ENCODE results near the gene RGS7.

DNA sequence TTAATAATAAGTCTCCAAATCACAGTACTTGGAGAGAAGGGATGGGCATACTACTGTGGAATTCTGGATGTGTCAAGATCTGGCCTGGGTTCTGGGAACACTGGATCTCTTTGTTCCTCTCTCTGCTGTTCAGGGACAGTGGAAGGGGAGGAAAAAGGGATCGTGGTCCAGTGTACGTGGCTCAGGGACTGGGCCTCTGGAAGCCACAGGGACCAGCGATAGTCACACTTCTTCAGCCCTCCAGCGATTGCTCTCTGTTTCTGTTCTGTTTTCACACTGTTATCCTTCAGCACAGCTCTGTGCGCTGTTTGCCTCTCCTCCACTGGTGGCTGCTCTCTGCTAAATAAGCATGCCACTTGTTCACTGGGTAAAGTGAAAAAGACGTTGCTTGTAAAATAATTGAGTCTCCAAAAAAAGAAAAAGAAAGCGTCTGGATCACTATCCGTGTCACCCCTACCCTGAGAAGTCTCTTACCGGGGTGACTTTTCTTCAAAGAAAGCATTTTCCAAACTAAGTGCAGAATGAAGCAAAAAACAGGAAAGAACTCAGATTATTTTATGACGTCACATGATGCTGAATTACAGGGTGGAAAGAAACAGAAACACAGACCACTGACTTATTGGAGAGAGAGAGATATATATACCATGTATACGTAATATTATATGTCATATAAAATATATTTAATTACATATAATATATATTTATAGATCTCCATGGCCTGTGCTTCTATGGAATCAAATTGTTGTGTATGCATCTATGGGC lies 279.4 kb downstream of the RGS7 start:
- TF ChIP-seq, protein P1, sequence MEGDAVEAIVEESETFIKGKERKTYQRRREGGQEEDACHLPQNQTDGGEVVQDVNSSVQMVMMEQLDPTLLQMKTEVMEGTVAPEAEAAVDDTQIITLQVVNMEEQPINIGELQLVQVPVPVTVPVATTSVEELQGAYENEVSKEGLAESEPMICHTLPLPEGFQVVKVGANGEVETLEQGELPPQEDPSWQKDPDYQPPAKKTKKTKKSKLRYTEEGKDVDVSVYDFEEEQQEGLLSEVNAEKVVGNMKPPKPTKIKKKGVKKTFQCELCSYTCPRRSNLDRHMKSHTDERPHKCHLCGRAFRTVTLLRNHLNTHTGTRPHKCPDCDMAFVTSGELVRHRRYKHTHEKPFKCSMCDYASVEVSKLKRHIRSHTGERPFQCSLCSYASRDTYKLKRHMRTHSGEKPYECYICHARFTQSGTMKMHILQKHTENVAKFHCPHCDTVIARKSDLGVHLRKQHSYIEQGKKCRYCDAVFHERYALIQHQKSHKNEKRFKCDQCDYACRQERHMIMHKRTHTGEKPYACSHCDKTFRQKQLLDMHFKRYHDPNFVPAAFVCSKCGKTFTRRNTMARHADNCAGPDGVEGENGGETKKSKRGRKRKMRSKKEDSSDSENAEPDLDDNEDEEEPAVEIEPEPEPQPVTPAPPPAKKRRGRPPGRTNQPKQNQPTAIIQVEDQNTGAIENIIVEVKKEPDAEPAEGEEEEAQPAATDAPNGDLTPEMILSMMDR (conservative IDR thresholded peaks at IDR 0.05; ENCODE audit: low read length) = no peak
- TF ChIP-seq EZH2phosphoT487 (IDR thresholded peaks at IDR 0.05; ENCODE audit: borderline replicate concordance, low read depth, low read length) = no peak
